Measurements from ENCODE around the gene CPM. TPM values are rescaled to one million over a fixed set of nuclear protein-coding genes. Genes with fewer than 3 reads are reported as not detected.
"Not testable (repeated sequence)": the region's sequence is repeated elsewhere in the genome, so short reads cannot be mapped to it uniquely, and the experiment has no call there.

Gene CPM
- total RNA-seq, 1 donor from 2014 or later: 14.6 TPM

DNA sequence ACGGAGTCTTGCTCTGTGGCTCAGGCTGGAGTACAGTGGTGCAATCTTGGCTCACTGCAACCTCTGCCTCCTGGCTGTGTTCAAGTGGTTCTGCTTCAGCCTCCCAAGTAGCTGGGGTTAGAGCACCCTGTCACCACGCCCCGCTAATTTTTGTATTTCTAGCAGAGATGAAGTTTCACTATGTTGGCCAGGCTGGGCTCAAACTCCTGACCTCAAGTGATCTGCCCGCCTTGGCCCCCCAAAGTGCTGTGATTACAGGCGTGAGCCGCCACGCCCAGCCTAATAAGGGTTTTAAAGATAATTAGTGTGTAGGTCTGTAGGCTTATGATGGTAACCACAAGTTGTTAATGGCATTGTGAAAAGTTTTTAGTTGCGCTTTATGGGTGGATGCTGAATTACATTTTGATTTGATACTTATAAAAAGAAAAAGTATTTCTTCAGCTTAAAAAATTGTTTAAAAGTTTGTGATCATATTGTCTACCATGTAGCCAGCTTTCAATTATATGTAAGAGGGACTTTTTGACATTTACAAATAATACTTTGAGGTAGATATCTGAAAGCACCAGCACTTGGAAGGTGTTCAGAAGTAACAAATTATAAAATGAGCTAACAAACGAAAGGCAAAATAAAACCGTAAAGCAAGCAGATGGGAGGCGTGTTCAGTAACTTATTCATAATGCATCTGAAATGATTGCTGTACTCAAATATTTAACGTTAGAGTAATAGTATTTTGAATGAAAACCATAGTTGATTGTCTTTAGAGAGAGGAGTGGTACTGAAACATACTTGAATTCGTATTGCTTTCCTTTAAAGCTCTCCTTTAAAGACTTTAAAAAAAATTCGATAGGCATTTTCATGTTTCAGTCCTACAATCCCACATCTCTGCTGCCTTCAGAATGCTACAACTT is 87.9 kb downstream of the CPM start:
- no peaks in the 10 kb centered on the region for H3K27me3 ChIP-seq (ENCODE audit: control insufficient read depth, insufficient read depth, low read length)
- no peak overlapping the region for H3K4me3 ChIP-seq (ENCODE audit: low read depth, low read length)
- peaks cover 1% of the 10 kb centered on the region for H3K36me3 ChIP-seq (ENCODE audit: control insufficient read depth, insufficient read depth, low read length)
- TF ChIP-seq, protein P1, sequence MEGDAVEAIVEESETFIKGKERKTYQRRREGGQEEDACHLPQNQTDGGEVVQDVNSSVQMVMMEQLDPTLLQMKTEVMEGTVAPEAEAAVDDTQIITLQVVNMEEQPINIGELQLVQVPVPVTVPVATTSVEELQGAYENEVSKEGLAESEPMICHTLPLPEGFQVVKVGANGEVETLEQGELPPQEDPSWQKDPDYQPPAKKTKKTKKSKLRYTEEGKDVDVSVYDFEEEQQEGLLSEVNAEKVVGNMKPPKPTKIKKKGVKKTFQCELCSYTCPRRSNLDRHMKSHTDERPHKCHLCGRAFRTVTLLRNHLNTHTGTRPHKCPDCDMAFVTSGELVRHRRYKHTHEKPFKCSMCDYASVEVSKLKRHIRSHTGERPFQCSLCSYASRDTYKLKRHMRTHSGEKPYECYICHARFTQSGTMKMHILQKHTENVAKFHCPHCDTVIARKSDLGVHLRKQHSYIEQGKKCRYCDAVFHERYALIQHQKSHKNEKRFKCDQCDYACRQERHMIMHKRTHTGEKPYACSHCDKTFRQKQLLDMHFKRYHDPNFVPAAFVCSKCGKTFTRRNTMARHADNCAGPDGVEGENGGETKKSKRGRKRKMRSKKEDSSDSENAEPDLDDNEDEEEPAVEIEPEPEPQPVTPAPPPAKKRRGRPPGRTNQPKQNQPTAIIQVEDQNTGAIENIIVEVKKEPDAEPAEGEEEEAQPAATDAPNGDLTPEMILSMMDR (IDR thresholded peaks at IDR 0.05; ENCODE audit: insufficient read depth, low read length, poor library complexity, severe bottlenecking): no peak
- DNase-seq (ENCODE audit: low read depth): no peak

DNA sequence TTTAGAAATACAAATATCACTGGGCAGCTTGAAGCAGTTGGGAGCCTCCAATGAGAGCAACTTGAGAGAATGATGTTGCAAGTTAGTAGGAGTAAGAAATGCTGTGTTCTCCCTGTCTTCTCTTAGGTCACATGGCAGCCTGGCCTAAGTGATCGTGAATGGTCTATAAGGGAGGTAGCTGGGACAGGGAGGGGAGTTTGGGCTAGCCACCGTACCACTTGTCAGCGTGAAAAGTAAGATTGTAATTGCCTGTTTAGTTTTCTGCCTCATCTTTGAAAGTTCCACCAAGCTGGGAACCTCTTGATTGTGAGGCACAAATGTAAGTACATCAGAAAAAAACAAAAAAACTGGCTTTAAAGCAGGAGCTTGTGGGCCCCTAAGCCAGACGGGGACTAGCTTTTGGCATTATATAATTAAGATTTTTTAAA is 88.6 kb downstream of the CPM start:
- TF ChIP-seq, protein P1 (IDR thresholded peaks at IDR 0.05; ENCODE audit: insufficient read depth, low read length, poor library complexity, severe bottlenecking): no peak
- DNase-seq (ENCODE audit: low read depth): no peak
- no peak overlapping the region for H3K4me3 ChIP-seq (ENCODE audit: low read depth, low read length)
- H3K36me3 ChIP-seq (ENCODE audit: control insufficient read depth, insufficient read depth, low read length): peaks cover 1% of the 10 kb centered on the region
- no peaks in the 10 kb centered on the region for H3K27me3 ChIP-seq (ENCODE audit: control insufficient read depth, insufficient read depth, low read length)

DNA sequence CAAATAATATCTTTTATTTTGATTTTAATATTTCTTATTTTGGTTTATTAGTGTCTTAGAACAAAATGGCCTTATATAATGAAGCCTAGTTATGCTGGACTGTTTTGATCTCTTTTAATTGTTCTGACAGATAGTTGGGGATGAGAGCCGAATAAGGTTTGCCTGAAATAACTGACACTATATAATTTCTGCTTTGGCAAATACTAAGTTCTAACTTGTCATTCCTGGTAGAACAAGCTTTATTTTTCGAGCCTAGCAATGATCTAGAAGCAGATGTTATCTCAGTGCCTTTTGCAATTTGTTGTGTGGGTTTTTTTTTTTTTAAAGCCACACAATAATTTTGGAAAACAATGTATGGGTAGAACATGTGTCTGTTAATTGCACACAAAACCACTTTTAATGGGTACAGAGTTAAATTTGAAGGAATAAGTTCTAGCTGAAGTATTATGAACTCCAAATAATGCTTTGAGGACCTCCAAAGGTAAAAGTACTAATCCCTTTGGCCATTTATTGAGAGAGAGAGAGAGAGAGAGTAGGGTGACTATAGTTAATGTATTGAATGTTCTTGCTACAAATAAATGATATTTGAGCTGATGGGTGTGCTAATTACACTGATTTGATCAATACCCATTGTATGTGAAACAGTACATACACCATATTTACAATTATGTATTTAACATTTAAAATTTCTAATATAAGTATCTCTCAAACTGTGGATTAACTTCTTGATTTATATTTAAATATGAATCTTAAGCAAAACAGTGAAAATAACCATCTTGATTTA is 90.0 kb downstream of the CPM start:
- peaks cover 1% of the 10 kb centered on the region for H3K36me3 ChIP-seq (ENCODE audit: control insufficient read depth, insufficient read depth, low read length)
- no peak overlapping the region for H3K4me3 ChIP-seq (ENCODE audit: low read depth, low read length)
- TF ChIP-seq, protein P1 (IDR thresholded peaks at IDR 0.05; ENCODE audit: insufficient read depth, low read length, poor library complexity, severe bottlenecking): no peak
- no peak for DNase-seq (ENCODE audit: low read depth)
- no peaks in the 10 kb centered on the region for H3K27me3 ChIP-seq (ENCODE audit: control insufficient read depth, insufficient read depth, low read length)

DNA sequence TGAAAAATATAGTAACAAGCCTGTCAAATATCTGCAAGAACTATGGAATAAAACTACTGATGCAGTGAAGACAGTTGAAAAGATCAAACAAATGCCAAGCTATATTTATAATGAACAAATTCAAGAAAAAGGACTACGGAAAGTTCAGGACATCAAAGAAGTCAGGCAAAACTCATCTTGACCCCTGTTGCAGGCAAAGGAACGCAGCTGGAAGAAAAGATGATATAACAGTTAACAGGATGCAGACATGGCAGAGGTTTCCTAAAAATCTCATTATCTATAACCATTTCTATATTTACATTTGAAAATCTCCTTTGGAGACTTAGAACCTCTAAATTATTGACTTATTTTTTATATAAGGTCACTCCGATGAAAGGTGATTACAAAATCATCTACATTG is 90.8 kb downstream of the CPM start:
- no peak overlapping the region for H3K4me3 ChIP-seq (ENCODE audit: low read depth, low read length)
- DNase-seq (ENCODE audit: low read depth): no peak
- peaks cover 1% of the 10 kb centered on the region for H3K36me3 ChIP-seq (ENCODE audit: control insufficient read depth, insufficient read depth, low read length)
- no peaks in the 10 kb centered on the region for H3K27me3 ChIP-seq (ENCODE audit: control insufficient read depth, insufficient read depth, low read length)
- TF ChIP-seq, protein P1 (IDR thresholded peaks at IDR 0.05; ENCODE audit: insufficient read depth, low read length, poor library complexity, severe bottlenecking): no peak

DNA sequence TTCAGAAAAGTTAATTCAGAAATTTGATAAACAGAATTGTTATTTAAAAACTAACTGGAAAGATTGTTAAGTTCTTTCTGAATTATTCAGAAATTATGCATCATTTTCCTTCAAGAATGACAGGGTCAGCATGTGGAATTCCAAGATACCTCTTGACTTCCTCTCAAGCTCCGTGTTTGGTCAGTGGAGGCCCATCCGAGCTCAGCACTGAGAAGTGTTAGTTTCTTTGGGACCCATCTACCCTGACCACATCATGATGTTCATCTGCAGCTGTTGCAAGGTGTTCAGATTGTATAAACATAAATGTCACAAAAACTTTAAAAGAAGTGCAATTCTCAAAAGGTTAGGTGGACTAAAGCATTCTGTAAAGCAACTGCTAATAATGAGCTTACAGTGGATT is 91.3 kb downstream of the CPM start:
- H3K4me3 ChIP-seq (ENCODE audit: low read depth, low read length): no peak overlapping the region
- TF ChIP-seq, protein P1 (IDR thresholded peaks at IDR 0.05; ENCODE audit: insufficient read depth, low read length, poor library complexity, severe bottlenecking): no peak
- no peaks in the 10 kb centered on the region for H3K27me3 ChIP-seq (ENCODE audit: control insufficient read depth, insufficient read depth, low read length)
- H3K36me3 ChIP-seq (ENCODE audit: control insufficient read depth, insufficient read depth, low read length): peaks cover 1% of the 10 kb centered on the region
- no peak for DNase-seq (ENCODE audit: low read depth)

DNA sequence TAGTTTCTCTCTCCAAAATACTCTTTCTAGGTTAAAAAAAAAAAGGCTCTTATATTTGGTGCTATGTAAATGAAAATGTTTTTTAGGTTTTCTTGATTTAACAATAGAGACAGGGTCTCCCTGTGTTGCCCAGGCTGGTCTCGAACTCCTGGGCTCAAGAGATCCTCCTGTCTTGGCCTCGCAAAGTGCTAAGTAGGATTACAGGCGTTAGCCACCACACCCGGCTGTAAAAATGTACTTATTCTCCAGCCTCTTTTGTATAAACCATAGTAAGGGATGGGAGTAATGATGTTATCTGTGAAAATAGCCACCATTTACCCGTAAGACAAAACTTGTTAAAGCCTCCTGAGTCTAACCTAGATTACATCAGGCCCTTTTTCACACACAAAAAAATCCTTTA is 91.8 kb downstream of the CPM start:
- not testable (repeated sequence) for H3K27me3 ChIP-seq (ENCODE audit: control insufficient read depth, insufficient read depth, low read length); DNase-seq (ENCODE audit: low read depth); H3K4me3 ChIP-seq (ENCODE audit: low read depth, low read length); H3K36me3 ChIP-seq (ENCODE audit: control insufficient read depth, insufficient read depth, low read length)

All from kidney epithelial cell (primary cell).